Endothelial cell of umbilical vein (primary cell): ENCODE data around the gene CARMIL1. TPM values are rescaled to one million over a fixed set of nuclear protein-coding genes. Genes with fewer than 3 reads are reported as not detected.

ENCODE experiments used
- BruUV-seq: library from RNA; stranded (reverse); fragments of 400-500 nt; replicated peaks from 2 replicates; lab custom pipeline; 2021; lab: Mats Ljungman, UMichigan
- CTCF ChIA-PET: fragments of 300-600, 350-600 bp; sonication (Branson Sonifier 250); formaldehyde crosslinking; loops from one replicate; lab custom pipeline; 2021; ENCODE audit warnings: antibody characterized with exemption, inconsistent platforms; lab: Charles Lee
- POLR2A ChIA-PET: fragments of 300-600, 350-600 bp; sonication (Branson Sonifier 250); formaldehyde crosslinking; loops from one replicate; lab custom pipeline; 2021; ENCODE audit warnings: antibody characterized with exemption, inconsistent platforms; lab: Charles Lee
- DNase-seq: peaks from one replicate; pipeline ENCODE4 v3.0.0-alpha.2; 2011; ENCODE audit warnings: low read depth, low spot score
- FAIRE-seq: peaks from 2 replicates; lab custom pipeline; 2011; peaks lifted over from hg19 to GRCh38; lab: Jason Lieb, UNC
- H2AFZ ChIP-seq: 2 replicates; pipeline ENCODE4 v1.6.0; 2012; ENCODE audit warnings: low read depth, low read length, control low read depth, inconsistent platforms
- H3K27ac ChIP-seq: 2 replicates; pipeline ENCODE4 v1.5.1; 2011; ENCODE audit warnings: low read depth, mild to moderate bottlenecking, control low read depth, low read length, moderate library complexity; ENCODE audit not compliant: insufficient read depth
- H3K27me3 ChIP-seq, 2 experiments: 2 replicates each; pipeline versions ENCODE4 v1.6.0 to v1.6.1; 2011; ENCODE audit warnings: low read length in 2 of 2, mixed read lengths in 1 of 2; ENCODE audit not compliant: control insufficient read depth in 2 of 2, insufficient read depth in 2 of 2
- H3K36me3 ChIP-seq, 2 experiments: 2 replicates in 1 of 2; 3 replicates in 1 of 2; pipeline ENCODE4 v1.5.1; 2011; ENCODE audit warnings: low read length in 2 of 2, mild to moderate bottlenecking in 1 of 2, moderate library complexity in 1 of 2; ENCODE audit not compliant: control insufficient read depth in 2 of 2, insufficient read depth in 2 of 2; ENCODE audit errors: extremely low read depth in 1 of 2
- H3K4me1 ChIP-seq: 3 replicates; pipeline ENCODE4 v1.5.1; 2011; ENCODE audit warnings: mild to moderate bottlenecking, low read length; ENCODE audit not compliant: control insufficient read depth, insufficient read depth; ENCODE audit errors: extremely low read depth
- H3K4me2 ChIP-seq: 2 replicates; pipeline ENCODE4 v1.6.1; 2011; ENCODE audit warnings: low read length, control low read depth, mixed read lengths; ENCODE audit not compliant: insufficient read depth
- H3K4me3 ChIP-seq, 3 experiments: fragments of 200-600 bp in 1 of 3; sonication (generic), shearing (Covaris generic) in 1 of 3; replicated peaks in 1 of 3; 2 replicates each; pipeline ENCODE4 v1.5.1; 2011 to 2016; ENCODE audit warnings: control low read depth in 3 of 3, low read length in 3 of 3, mild to moderate bottlenecking in 2 of 3, inconsistent platforms in 1 of 3, low read depth in 1 of 3, moderate library complexity in 1 of 3; ENCODE audit not compliant: insufficient read depth in 1 of 3
- H3K79me2 ChIP-seq: 2 replicates; pipeline ENCODE4 v1.6.0; 2012; ENCODE audit warnings: low read length, inconsistent platforms; ENCODE audit not compliant: control insufficient read depth, insufficient read depth
- H3K9ac ChIP-seq: replicated peaks from 2 replicates; pipeline ENCODE3; 2011; ENCODE audit warnings: low read length, control low read depth; ENCODE audit not compliant: insufficient read depth; ENCODE audit errors: extremely low read depth
- H3K9me1 ChIP-seq: replicated peaks from 3 replicates; pipeline ENCODE4 v1.6.0; 2011; ENCODE audit warnings: mild to moderate bottlenecking, low read length; ENCODE audit not compliant: control insufficient read depth, insufficient read depth; ENCODE audit errors: extremely low read depth
- H3K9me3 ChIP-seq: replicated peaks from 2 replicates; pipeline ENCODE4 v1.5.1; 2012; ENCODE audit warnings: low read length, inconsistent platforms; ENCODE audit not compliant: control insufficient read depth, insufficient read depth
- H4K20me1 ChIP-seq: replicated peaks from 2 replicates; pipeline ENCODE3; 2011; ENCODE audit warnings: mild to moderate bottlenecking, low read length; ENCODE audit not compliant: control insufficient read depth, insufficient read depth; ENCODE audit errors: extremely low read depth
- EZH2 ChIP-seq: IDR thresholded peaks from 2 replicates; pipeline ENCODE4 v1.6.1; 2012; ENCODE audit warnings: borderline replicate concordance, low read depth, mild to moderate bottlenecking, moderate library complexity, low read length, inconsistent platforms; ENCODE audit not compliant: severe bottlenecking
- FOS ChIP-seq: IDR thresholded peaks from 2 replicates; pipeline ENCODE4 v1.6.1; 2011; ENCODE audit warnings: mild to moderate bottlenecking, low read length, moderate library complexity, borderline replicate concordance; ENCODE audit not compliant: insufficient read depth
- GATA2 ChIP-seq: IDR thresholded peaks from 2 replicates; pipeline ENCODE4 v1.7.0; 2011; ENCODE audit warnings: low read depth, mild to moderate bottlenecking, moderate library complexity, mixed read lengths, low read length; ENCODE audit not compliant: insufficient read length, insufficient read depth
- JUN ChIP-seq: IDR thresholded peaks from 2 replicates; pipeline ENCODE4 v1.6.1; 2011; ENCODE audit warnings: borderline replicate concordance, low read depth; ENCODE audit not compliant: insufficient read length, insufficient read depth
- MAX ChIP-seq: IDR thresholded peaks from 2 replicates; pipeline ENCODE4 v1.6.1; 2011; ENCODE audit not compliant: insufficient read depth, insufficient read length
- MYC ChIP-seq: IDR thresholded peaks from one replicate; pipeline ENCODE4 v1.6.1; 2011; ENCODE audit warnings: mild to moderate bottlenecking, low read depth, low read length
- POLR2A ChIP-seq: IDR thresholded peaks from 2 replicates; pipeline ENCODE4 v1.6.1; 2012; ENCODE audit warnings: low read depth, mild to moderate bottlenecking, control low read depth, low read length
- POLR2AphosphoS5 ChIP-seq: IDR thresholded peaks from 2 replicates; pipeline ENCODE4 v1.6.1; 2012; ENCODE audit warnings: low read depth, mild to moderate bottlenecking, control low read depth, low read length, moderate library complexity; ENCODE audit not compliant: insufficient read depth
- dilution Hi-C: fragments of 300-500 bp; cut with MboI; formaldehyde crosslinking; loops from one replicate; pipeline ENCODE4 v1.15.0; 2019; ENCODE audit warnings: low sequenced_read_pairs; ENCODE audit not compliant: extremely low pct_ligation_motif_present
- intact Hi-C: fragments of 100-400 bp; cut with micrococcal nuclease; formaldehyde crosslinking; loops from one replicate; pipeline ENCODE4 v1.10.0; 2022
- polyA plus RNA-seq, 4 experiments: library from polyadenylated mRNA; depleted of rRNA in 3 of 4; stranded (reverse) in 3 of 4; unstranded in 1 of 4; fragments of >200 nt; gene quantifications; 2 replicates each; pipeline versions ENCODE4 v1.2.1 to v1.2.3, GENCODE V29; 2011 to 2012; ENCODE audit warnings: missing spikeins in 1 of 4
- total RNA-seq: library from RNA; stranded (reverse); gene quantifications from 2 replicates; pipeline ENCODE4 v1.2.3, GENCODE V29; 2021
- TF ChIP-seq, protein P1 (sequence below), 2 donors: IDR thresholded peaks; 1 replicate in 1 of 2; 2 replicates in 1 of 2; pipeline ENCODE4 v1.5.1; 2011; ENCODE audit warnings: low read length in 2 of 2, mild to moderate bottlenecking in 2 of 2, moderate library complexity in 2 of 2, control low read depth in 1 of 2, inconsistent platforms in 1 of 2, low read depth in 1 of 2; ENCODE audit not compliant: insufficient read depth in 1 of 2; ENCODE audit errors: extremely low read depth in 1 of 2

The CARMIL1 gene
- total and polyA plus RNA-seq, 2 donors (not counting 3 experiments of a cell fraction or from before 2014, with no cell fraction given): 1.3 to 8.7 TPM

- CTCF ChIA-PET: interaction anchor here (1.3 to 1.9 kb wide), 3 partner anchors 9 to 23 kb away, joined by 5 to 6 read pairs (median 5); partner anchors contain the start of gene CARMIL1
- POLR2A ChIA-PET: no interaction called here
- no peak for FAIRE-seq
These were observed 9.3 kb downstream of the CARMIL1 start for GRCh38 chr6:25288518-25288917.

DNA sequence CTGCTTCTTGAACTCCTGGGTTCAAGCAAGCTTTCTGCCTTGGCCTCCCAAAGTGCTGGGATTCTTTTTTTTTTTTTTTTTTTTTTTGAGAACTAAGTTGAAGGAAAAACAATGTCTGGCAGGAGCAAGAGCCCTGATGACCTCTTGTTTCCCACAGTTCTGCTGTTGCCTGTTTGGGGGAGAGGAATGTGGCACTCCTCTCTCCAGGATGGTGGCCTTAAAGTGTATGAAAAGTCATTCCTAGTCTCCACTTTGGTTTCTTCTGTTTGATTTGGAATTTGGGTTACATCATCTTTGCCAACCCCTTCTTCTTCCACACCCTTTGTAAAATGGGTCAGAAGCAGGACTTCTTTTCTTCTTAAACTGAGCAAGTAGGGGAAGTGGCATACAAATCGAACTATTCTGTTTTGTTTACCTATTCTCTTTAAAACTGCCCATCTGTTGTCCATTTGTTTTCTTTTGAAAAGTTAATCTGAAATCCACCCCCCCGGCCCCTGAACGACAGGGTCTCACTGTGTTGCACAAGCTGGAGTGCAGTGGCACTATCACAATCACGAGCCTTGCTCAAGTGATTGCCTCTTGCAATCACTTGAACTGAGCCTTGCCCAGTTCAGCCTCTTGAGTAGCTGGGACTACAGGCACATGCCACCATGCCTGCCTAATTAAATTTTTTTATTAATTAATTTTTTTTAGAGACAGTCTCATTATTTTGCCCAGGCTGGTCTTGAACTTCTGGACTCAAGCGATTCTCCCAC is 11.3 kb downstream of the CARMIL1 start:
- CTCF ChIA-PET: interaction anchor here (0.6 to 1.3 kb wide), 3 partner anchors 25 to 704 kb away, joined by 3 to 4 read pairs (median 3); no protein-coding TSS in a partner anchor
- TF ChIP-seq JUN (no peak), POLR2AphosphoS5 (no peak), MAX (no peak), MYC (no peak), FOS (no peak), EZH2 (no peak), POLR2A (no peak), GATA2 (no peak)
- TF ChIP-seq, protein P1, sequence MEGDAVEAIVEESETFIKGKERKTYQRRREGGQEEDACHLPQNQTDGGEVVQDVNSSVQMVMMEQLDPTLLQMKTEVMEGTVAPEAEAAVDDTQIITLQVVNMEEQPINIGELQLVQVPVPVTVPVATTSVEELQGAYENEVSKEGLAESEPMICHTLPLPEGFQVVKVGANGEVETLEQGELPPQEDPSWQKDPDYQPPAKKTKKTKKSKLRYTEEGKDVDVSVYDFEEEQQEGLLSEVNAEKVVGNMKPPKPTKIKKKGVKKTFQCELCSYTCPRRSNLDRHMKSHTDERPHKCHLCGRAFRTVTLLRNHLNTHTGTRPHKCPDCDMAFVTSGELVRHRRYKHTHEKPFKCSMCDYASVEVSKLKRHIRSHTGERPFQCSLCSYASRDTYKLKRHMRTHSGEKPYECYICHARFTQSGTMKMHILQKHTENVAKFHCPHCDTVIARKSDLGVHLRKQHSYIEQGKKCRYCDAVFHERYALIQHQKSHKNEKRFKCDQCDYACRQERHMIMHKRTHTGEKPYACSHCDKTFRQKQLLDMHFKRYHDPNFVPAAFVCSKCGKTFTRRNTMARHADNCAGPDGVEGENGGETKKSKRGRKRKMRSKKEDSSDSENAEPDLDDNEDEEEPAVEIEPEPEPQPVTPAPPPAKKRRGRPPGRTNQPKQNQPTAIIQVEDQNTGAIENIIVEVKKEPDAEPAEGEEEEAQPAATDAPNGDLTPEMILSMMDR (IDR thresholded peaks at IDR 0.05; ENCODE audit: extremely low read depth in 1 of 2, insufficient read depth in 1 of 2, low read depth in 1 of 2, low read length in 2 of 2): no peak
- no peaks in the 10 kb centered on the region for H3K79me2 ChIP-seq

More at GRCh38 chr6:25288518-25288917, 9.3 kb downstream of the CARMIL1 start:
- H3K27ac ChIP-seq: no peak overlapping the region
- no peaks in the 10 kb centered on the region for H4K20me1 ChIP-seq
- no peak overlapping the region for H3K4me3 ChIP-seq
- H3K9me3 ChIP-seq: no peaks in the 10 kb centered on the region
- H3K4me2 ChIP-seq: no peak overlapping the region
- no peaks in the 10 kb centered on the region for H3K9me1 ChIP-seq
- no peak overlapping the region for H3K9ac ChIP-seq
- H3K36me3 ChIP-seq: no peaks in the 10 kb centered on the region
- H3K27me3 ChIP-seq: no peaks in the 10 kb centered on the region
- no peaks in the 10 kb centered on the region for H3K4me1 ChIP-seq
- intact Hi-C loops (no loop called here), dilution Hi-C loops (no loop called here)
- no peak for TF ChIP-seq POLR2AphosphoS5
- TF ChIP-seq MAX: no peak
- no peak for TF ChIP-seq FOS
- DNase-seq: no peak
- no TSS peak for BruUV-seq
- H3K79me2 ChIP-seq: no peaks in the 10 kb centered on the region
- no peak overlapping the region for H2AFZ ChIP-seq

More for the DNA sequence above, 11.3 kb downstream of the CARMIL1 start:
- POLR2A ChIA-PET: no interaction called here
- no peak for DNase-seq
- intact Hi-C loops (no loop called here), dilution Hi-C loops (no loop called here)
- no peak overlapping the region for H3K4me3 ChIP-seq
- no peak overlapping the region for H3K9ac ChIP-seq
- H3K27ac ChIP-seq: no peak overlapping the region
- no peaks in the 10 kb centered on the region for H3K36me3 ChIP-seq
- no peaks in the 10 kb centered on the region for H3K9me1 ChIP-seq
- no peaks in the 10 kb centered on the region for H3K4me1 ChIP-seq
- no peak for FAIRE-seq
- no peak overlapping the region for H2AFZ ChIP-seq
- H4K20me1 ChIP-seq: no peaks in the 10 kb centered on the region
- H3K4me2 ChIP-seq: no peak overlapping the region
- no peaks in the 10 kb centered on the region for H3K9me3 ChIP-seq
- BruUV-seq: no TSS peak
- no peaks in the 10 kb centered on the region for H3K27me3 ChIP-seq
